Measurements from ENCODE around the gene ARHGEF26. TPM values are rescaled to one million over a fixed set of nuclear protein-coding genes. Genes with fewer than 3 reads are reported as not detected.
A peak's percentile ranks its signal among the peaks of the same experiment; 100 is the strongest.

Gene ARHGEF26
- total and polyA plus RNA-seq, 7 donors: 2.3 to 125 (median 48.4) TPM

DNA sequence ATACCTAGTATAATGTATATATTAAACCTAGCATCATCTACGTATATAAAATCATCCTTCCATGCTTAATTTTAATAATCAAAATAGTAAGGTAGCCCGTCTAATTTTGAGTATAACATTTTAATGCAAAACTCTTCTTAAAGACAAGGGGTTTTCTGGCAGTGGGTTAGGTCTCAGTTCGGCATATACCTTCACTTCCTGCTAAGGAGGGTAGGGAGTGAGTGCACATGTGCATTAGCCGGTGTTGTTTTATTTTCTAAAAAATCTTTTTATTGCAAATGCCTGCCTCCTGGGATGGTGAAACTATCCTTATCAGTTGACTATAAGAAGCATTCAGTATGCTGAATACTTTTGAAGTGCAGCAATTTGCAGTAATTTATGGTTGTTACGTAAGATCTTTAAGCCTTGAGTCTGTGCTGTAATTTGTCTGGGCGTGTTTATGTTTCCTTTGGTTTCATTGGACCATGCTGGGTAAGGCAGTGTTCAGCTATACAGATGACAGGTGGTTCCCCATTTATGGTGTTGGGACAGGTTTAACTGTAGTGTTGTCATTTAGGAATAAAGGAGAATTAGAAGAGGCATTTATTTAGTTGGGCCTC, 11.7 kb downstream of the ARHGEF26 start:
- no peak for DNase-seq
- intact Hi-C loops (cut with DNase I): no loop called here
- peaks cover 0 to 69% (median 66%) of the 10 kb centered on the region in 4 donors for H3K4me1 ChIP-seq
- no peaks in the 10 kb centered on the region for H3K9me3 ChIP-seq
- no peak for TF ChIP-seq EP300 (IDR thresholded peaks at IDR 0.05)
- peak in 1 of 4 donors; percentile 16 for TF ChIP-seq POLR2AphosphoS5 (IDR thresholded peaks at IDR 0.05)
- TF ChIP-seq, protein P1, sequence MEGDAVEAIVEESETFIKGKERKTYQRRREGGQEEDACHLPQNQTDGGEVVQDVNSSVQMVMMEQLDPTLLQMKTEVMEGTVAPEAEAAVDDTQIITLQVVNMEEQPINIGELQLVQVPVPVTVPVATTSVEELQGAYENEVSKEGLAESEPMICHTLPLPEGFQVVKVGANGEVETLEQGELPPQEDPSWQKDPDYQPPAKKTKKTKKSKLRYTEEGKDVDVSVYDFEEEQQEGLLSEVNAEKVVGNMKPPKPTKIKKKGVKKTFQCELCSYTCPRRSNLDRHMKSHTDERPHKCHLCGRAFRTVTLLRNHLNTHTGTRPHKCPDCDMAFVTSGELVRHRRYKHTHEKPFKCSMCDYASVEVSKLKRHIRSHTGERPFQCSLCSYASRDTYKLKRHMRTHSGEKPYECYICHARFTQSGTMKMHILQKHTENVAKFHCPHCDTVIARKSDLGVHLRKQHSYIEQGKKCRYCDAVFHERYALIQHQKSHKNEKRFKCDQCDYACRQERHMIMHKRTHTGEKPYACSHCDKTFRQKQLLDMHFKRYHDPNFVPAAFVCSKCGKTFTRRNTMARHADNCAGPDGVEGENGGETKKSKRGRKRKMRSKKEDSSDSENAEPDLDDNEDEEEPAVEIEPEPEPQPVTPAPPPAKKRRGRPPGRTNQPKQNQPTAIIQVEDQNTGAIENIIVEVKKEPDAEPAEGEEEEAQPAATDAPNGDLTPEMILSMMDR (IDR thresholded peaks at IDR 0.05): no peak
- no peak for TF ChIP-seq POLR2A (IDR thresholded peaks at IDR 0.05)
- 19 to 48% methylated on average over 6 of the region's 6 CpGs for WGBS, 2 donors
- peak overlapping the region in 2 of 4 donors; percentile 35 to 50 for H3K27ac ChIP-seq
- no peaks in the 10 kb centered on the region for H3K27me3 ChIP-seq
- peaks cover 0 to 34% (median 0%) of the 10 kb centered on the region in 4 donors for H3K36me3 ChIP-seq
- H3K4me3 ChIP-seq: no peak overlapping the region

DNA sequence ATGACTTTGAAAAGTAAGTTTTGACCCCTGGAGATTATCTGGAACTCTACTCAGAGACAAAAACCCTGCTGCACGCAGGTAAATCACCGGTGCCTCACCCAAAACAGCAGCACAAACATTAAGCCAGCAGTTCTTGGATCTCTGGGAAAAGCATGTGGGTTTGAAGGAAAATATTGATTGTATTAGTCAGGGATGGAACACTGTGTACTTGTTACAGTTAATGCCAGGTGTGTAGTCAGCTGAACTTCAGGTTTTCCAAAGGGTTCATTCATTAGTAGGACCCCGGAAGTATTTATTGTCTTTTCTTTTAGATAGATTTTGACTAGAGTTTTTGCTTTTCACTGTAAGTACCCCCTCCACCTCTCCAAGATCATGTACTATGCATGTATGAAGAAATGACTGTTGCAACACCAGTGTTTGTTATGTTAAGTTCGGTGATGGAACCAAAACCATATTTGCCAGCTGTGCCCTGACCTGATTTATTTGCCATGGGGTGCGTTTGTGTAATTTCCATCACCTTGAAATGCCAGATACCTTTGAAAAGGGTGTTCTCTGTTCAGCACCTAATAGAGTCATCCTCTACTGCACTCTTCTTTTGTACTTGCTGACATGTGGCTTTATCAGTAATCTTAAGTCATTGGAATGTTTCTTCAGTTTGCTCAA, 14.5 kb downstream of the ARHGEF26 start:
- intact Hi-C loops (cut with DNase I): no loop called here
- TF ChIP-seq, protein P1 (IDR thresholded peaks at IDR 0.05): no peak
- TF ChIP-seq EP300 (IDR thresholded peaks at IDR 0.05) (no peak), POLR2A (IDR thresholded peaks at IDR 0.05) (no peak), POLR2AphosphoS5 (IDR thresholded peaks at IDR 0.05) (no peak)
- no peaks in the 10 kb centered on the region for H3K27me3 ChIP-seq
- no peak overlapping the region for H3K4me3 ChIP-seq
- 84 to 92% methylated on average over 5 of the region's 5 CpGs for WGBS, 2 donors
- H3K36me3 ChIP-seq: peaks cover 0 to 9% (median 0%) of the 10 kb centered on the region in 4 donors
- DNase-seq: no peak
- H3K4me1 ChIP-seq: peaks cover 0 to 68% (median 49%) of the 10 kb centered on the region in 4 donors
- no peak overlapping the region for H3K27ac ChIP-seq
- H3K9me3 ChIP-seq: no peaks in the 10 kb centered on the region

DNA sequence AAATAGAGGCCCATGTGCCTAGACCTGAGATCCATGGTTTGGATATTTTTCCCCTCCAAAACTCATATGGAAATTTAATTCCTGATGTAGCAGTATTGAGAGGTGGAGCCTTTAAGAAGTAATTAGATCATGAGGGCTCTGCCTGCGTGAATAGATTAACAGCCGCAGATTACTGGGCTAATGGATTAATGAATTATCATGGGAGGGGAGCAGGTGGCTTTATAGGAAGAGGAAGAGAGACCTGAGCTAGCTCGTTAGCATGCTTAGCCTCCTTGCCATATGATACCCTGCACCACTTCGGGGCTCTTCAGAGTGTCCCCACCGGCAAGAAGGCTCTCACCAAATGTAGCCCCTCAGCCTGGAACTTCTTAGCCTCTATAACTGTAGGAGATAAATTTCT, 15.8 kb downstream of the ARHGEF26 start:
- Histone ChIP-seq H3K4me1 (peaks cover 0 to 64% (median 35%) of the 10 kb centered on the region in 4 donors), H3K27me3 (no peaks in the 10 kb centered on the region), H3K9me3 (no peaks in the 10 kb centered on the region), H3K4me3 (no peak overlapping the region), H3K27ac (no peak overlapping the region), H3K36me3 (peaks cover 0 to 7% (median 0%) of the 10 kb centered on the region in 4 donors)
- no peak for DNase-seq
- intact Hi-C loops (cut with DNase I): no loop called here
- no peak for TF ChIP-seq POLR2AphosphoS5 (IDR thresholded peaks at IDR 0.05)
- TF ChIP-seq, protein P1 (IDR thresholded peaks at IDR 0.05): no peak
- TF ChIP-seq POLR2A (IDR thresholded peaks at IDR 0.05): no peak
- TF ChIP-seq EP300 (IDR thresholded peaks at IDR 0.05): no peak
- WGBS, 2 donors: 92% methylated on average over 5 of the region's 5 CpGs

DNA sequence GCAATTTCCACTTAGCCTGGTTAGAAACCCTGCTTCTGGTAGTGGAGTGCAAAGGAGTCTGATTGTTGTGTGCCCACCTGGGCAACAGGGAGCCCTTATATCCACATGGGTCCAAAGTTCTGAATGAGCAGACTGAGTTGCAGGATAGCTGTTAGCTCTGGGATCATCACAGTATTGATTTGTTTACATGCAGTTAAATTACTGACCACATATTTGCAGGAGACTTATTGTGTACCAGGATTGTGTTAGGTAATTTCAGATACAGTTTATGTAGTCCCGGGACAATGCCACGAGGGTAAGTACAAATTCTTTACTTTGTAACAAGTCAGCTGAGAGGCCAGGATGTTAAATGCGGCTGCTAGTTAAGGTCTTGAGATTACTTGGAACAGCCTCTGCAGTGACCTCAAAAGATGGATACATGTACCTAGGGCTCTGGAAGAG, 18.8 kb downstream of the ARHGEF26 start:
- whole genome bisulfite sequencing, 2 donors: 20 to 63% methylated on average over 3 of the region's 3 CpGs
- intact Hi-C loops (cut with DNase I): no loop called here
- peaks cover 0 to 74% (median 34%) of the 10 kb centered on the region in 4 donors for H3K4me1 ChIP-seq

More for the DNA sequence above, 18.8 kb downstream of the ARHGEF26 start:
- Histone ChIP-seq H3K27ac (peak overlapping the region in 1 of 4 donors; percentile 12), H3K27me3 (no peaks in the 10 kb centered on the region), H3K4me3 (no peak overlapping the region), H3K36me3 (peaks cover 0 to 9% (median 0%) of the 10 kb centered on the region in 4 donors), H3K9me3 (no peaks in the 10 kb centered on the region)
- TF ChIP-seq POLR2A (IDR thresholded peaks at IDR 0.05): no peak
- TF ChIP-seq, protein P1 (IDR thresholded peaks at IDR 0.05): no peak
- TF ChIP-seq EP300 (IDR thresholded peaks at IDR 0.05): no peak
- no peak for TF ChIP-seq POLR2AphosphoS5 (IDR thresholded peaks at IDR 0.05)
- DNase-seq: no peak

All from sigmoid colon (tissue), 7 donors.